K562 (cell line): ENCODE data around the gene DCLK1. TPM values are rescaled to one million over a fixed set of nuclear protein-coding genes. Genes with fewer than 3 reads are reported as not detected.
A peak's percentile ranks its signal among the peaks of the same experiment; 100 is the strongest.

Experiments used
- CBX3 ChIP-seq, 2 experiments: IDR thresholded peaks; 1 replicate in 1 of 2; 2 replicates in 1 of 2; pipeline ENCODE4 v1.6.1; 2012; ENCODE audit warnings: inconsistent platforms in 2 of 2, low read length in 2 of 2, borderline replicate concordance in 1 of 2, control low read depth in 1 of 2
- CHD4 ChIP-seq: fragments of 200-600 bp; sonication (generic); IDR thresholded peaks from 3 replicates; pipeline ENCODE4 v1.6.1; 2012; ENCODE audit warnings: low read depth, mild to moderate bottlenecking, mixed read lengths, low read length, inconsistent platforms; ENCODE audit not compliant: insufficient read depth, insufficient replicate concordance, poor library complexity, severe bottlenecking
- CREB5 ChIP-seq: fragments of 250-450 bp; sonication (Bioruptor Pico); IDR thresholded peaks from 2 replicates; pipeline ENCODE4 v1.5.0; 2020; ENCODE audit warnings: mild to moderate bottlenecking
- CXXC5 ChIP-seq: fragments of 250-450 bp; sonication (Bioruptor Pico); IDR thresholded peaks from 2 replicates; pipeline ENCODE4 v1.8.0; 2022; ENCODE audit warnings: inconsistent platforms, mild to moderate bottlenecking, moderate library complexity
- DIDO1 ChIP-seq: fragments of 450-650 bp; IDR thresholded peaks from 2 replicates; pipeline ENCODE4 v1.6.1; 2016; ENCODE audit warnings: low read depth, missing biosample characterization, missing genetic modification characterization
- EP300 ChIP-seq: IDR thresholded peaks from 2 replicates; pipeline ENCODE4 v1.6.1; 2012; ENCODE audit warnings: low read length, improper control_type of control experiment
- MAZ ChIP-seq, 2 experiments: fragments of 450-650 bp in 1 of 2; sonication (generic) in 1 of 2; formaldehyde crosslinking; IDR thresholded peaks in 1 of 2; conservative IDR thresholded peaks in 1 of 2; 2 replicates each; pipeline versions ENCODE4 v1.4.0 to v1.5.0; 2020; ENCODE audit warnings: mild to moderate bottlenecking in 1 of 2, missing genetic modification reagents in 1 of 2
- MIER1 ChIP-seq: fragments of 450-650 bp; IDR thresholded peaks from 2 replicates; pipeline ENCODE4 v1.6.1; 2016; ENCODE audit warnings: antibody characterized with exemption, mild to moderate bottlenecking, low read depth
- NFATC3 ChIP-seq: fragments of 450-650 bp; IDR thresholded peaks from 2 replicates; pipeline ENCODE4 v1.6.1; 2017; ENCODE audit warnings: mild to moderate bottlenecking
- NR2C2 ChIP-seq, 2 experiments: fragments of 200-800 bp in 1 of 2; sonication (Bioruptor generic) in 1 of 2; sonication (generic) in 1 of 2; formaldehyde crosslinking in 1 of 2; IDR thresholded peaks; 2 replicates each; pipeline versions ENCODE4 v1.6.1 to v1.8.0; 2016 to 2022; ENCODE audit warnings: mild to moderate bottlenecking in 1 of 2, missing compliant biosample characterization in 1 of 2, missing genetic modification characterization in 1 of 2, missing genetic modification reagents in 1 of 2
- PCBP2 ChIP-seq: fragments of 200-400 bp; formaldehyde crosslinking; IDR thresholded peaks from 2 replicates; pipeline ENCODE4 v1.6.1; 2018; ENCODE audit warnings: low read length, low read depth, mild to moderate bottlenecking, moderate library complexity; ENCODE audit not compliant: poor library complexity, severe bottlenecking
- PHF21A ChIP-seq: fragments of 450-650 bp; IDR thresholded peaks from 2 replicates; pipeline ENCODE4 v1.6.1; 2017; ENCODE audit warnings: low read depth, borderline replicate concordance
- POU5F1 ChIP-seq: fragments of 150-350 bp; IDR thresholded peaks from 2 replicates; pipeline ENCODE4 v1.6.1; 2014; ENCODE audit warnings: borderline replicate concordance, low read length, low read depth, mild to moderate bottlenecking; ENCODE audit not compliant: partially characterized antibody
- ZBTB12 ChIP-seq: fragments of 250-450 bp; sonication (Bioruptor Pico); IDR thresholded peaks from 2 replicates; pipeline ENCODE4 v1.4.0; 2020
- ZBTB9 ChIP-seq: fragments of 450-650 bp; formaldehyde crosslinking; IDR thresholded peaks from 2 replicates; pipeline ENCODE4 v1.4.0; 2020; ENCODE audit warnings: mild to moderate bottlenecking, moderate library complexity
- ZNF197 ChIP-seq: fragments of 200-800 bp; sonication (Bioruptor generic); IDR thresholded peaks from 2 replicates; pipeline ENCODE4 v1.6.1; 2016; ENCODE audit warnings: low read depth, missing genetic modification characterization, missing compliant biosample characterization
- ZNF239 ChIP-seq: fragments of 250-450 bp; sonication (Bioruptor Pico); IDR thresholded peaks from 2 replicates; pipeline ENCODE4 v1.4.0; 2020; ENCODE audit warnings: mild to moderate bottlenecking
- ZNF277 ChIP-seq: fragments of 250-450 bp; sonication (Bioruptor Pico); IDR thresholded peaks from 2 replicates; pipeline ENCODE4 v1.8.0; 2022; ENCODE audit warnings: inconsistent platforms, mild to moderate bottlenecking, moderate library complexity, borderline replicate concordance
- ZNF324 ChIP-seq: fragments of 250-450 bp; sonication (Bioruptor Pico); IDR thresholded peaks from 2 replicates; pipeline ENCODE4 v1.4.0; 2020; ENCODE audit warnings: mild to moderate bottlenecking
- ZNF354B ChIP-seq: fragments of 250-450 bp; sonication (Bioruptor Pico); IDR thresholded peaks from 2 replicates; pipeline ENCODE4 v1.4.0; 2020
- ZNF445 ChIP-seq: fragments of 250-450 bp; sonication (Bioruptor Pico); IDR thresholded peaks from 2 replicates; pipeline ENCODE4 v1.4.0; 2020; ENCODE audit warnings: low read depth, mild to moderate bottlenecking, moderate library complexity
- ZNF586 ChIP-seq: fragments of 450-650 bp; formaldehyde crosslinking; conservative IDR thresholded peaks from 2 replicates; pipeline ENCODE4 v1.4.0; 2020; ENCODE audit warnings: mild to moderate bottlenecking, moderate library complexity
- ZNF696 ChIP-seq: fragments of 250-450 bp; sonication (Bioruptor Pico); conservative IDR thresholded peaks from 2 replicates; pipeline ENCODE4 v1.4.0; 2020; ENCODE audit warnings: mild to moderate bottlenecking, moderate library complexity
- ZNF717 ChIP-seq: fragments of 250-450 bp; sonication (Bioruptor Pico); IDR thresholded peaks from 2 replicates; pipeline ENCODE4 v1.5.0; 2021
- ZSCAN32 ChIP-seq: fragments of 450-650 bp; formaldehyde crosslinking; IDR thresholded peaks from 2 replicates; pipeline ENCODE4 v1.4.0; 2020; ENCODE audit warnings: mild to moderate bottlenecking, moderate library complexity
- polyA plus RNA-seq, 8 experiments: library from polyadenylated mRNA; depleted of rRNA in 4 of 8; stranded (reverse) in 5 of 8; unstranded in 3 of 8; fragments of >200 nt; fragmentation: Nextera tagmentation in 2 of 8; fragmentation: Illumina TruSeq in 1 of 8; extraction: Ambion mirVana in 2 of 8; extraction: Trizol in 1 of 8; gene quantifications; 2 replicates each; pipeline versions ENCODE4 v1.2.1 to v1.2.3, GENCODE V29; 2011 to 2014; ENCODE audit warnings: inconsistent platforms in 1 of 8, missing spikeins in 1 of 8
- total RNA-seq, 7 experiments: library from RNA; depleted of rRNA in 6 of 7; stranded (reverse); fragments of >200 nt in 6 of 7; fragmentation: Illumina TruSeq in 2 of 7; extraction: Trizol in 2 of 7; gene quantifications; 2 replicates each; pipeline versions ENCODE4 v1.2.1 to v1.2.3, GENCODE V29; 2011 to 2021; ENCODE audit warnings: low replicate concordance in 1 of 7

The DCLK1 gene
- total and polyA plus RNA-seq, 9 of the 15 experiments (the other 6 are each of a cell fraction or from before 2014, with no cell fraction given), result 0.07 TPM; not detected in 8

GRCh38 chr13:35744144-35744543 is 387.0 kb downstream of the DCLK1 start (continued):
- peak; percentile 53; the same call in 1 of the 2 replicates for TF ChIP-seq CREB5 (CRISPR knock-in tag)
- TF ChIP-seq ZBTB12 (CRISPR knock-in tag), result peak; percentile 56
- TF ChIP-seq EP300, result no peak
- TF ChIP-seq ZNF354B (CRISPR knock-in tag), result no peak
- no peak for TF ChIP-seq PHF21A
- TF ChIP-seq ZNF717 (CRISPR knock-in tag), result no peak
- TF ChIP-seq CBX3 (IDR thresholded peaks at IDR 0.05; ENCODE audit: borderline replicate concordance in 1 of 2, low read length in 2 of 2), result no peak
- no peak for TF ChIP-seq ZSCAN32 (CRISPR knock-in tag)
- TF ChIP-seq ZNF445 (CRISPR knock-in tag), result peak; percentile 50; the same call in 1 of the 2 replicates
- peak; percentile 60 for TF ChIP-seq ZNF239 (CRISPR knock-in tag)
- TF ChIP-seq DIDO1 (tag), result no peak
- peak; percentile 19; the same call in 1 of the 2 replicates for TF ChIP-seq CXXC5
- TF ChIP-seq ZNF586 (CRISPR knock-in tag), result peak; percentile 52; the same call in 1 of the 2 replicates
- TF ChIP-seq POU5F1, result no peak
- no peak for TF ChIP-seq ZNF277 (CRISPR knock-in tag)
- TF ChIP-seq PCBP2, result no peak
- TF ChIP-seq ZBTB9 (CRISPR knock-in tag), result peak; percentile 90
- TF ChIP-seq CHD4, result no peak
- TF ChIP-seq ZNF324 (CRISPR knock-in tag), result peak; percentile 68
- TF ChIP-seq MIER1, result no peak
- peak in 1 of 2 experiments; percentile 56; a peak in 1 of 4 replicates for TF ChIP-seq MAZ (CRISPR knock-in tag; conservative IDR thresholded peaks at IDR 0.05 in 1 of 2, IDR thresholded peaks at IDR 0.05 in 1 of 2)
- no peak for TF ChIP-seq NR2C2 (CRISPR knock-in tag; IDR thresholded peaks at IDR 0.05)
- TF ChIP-seq NR2C2 (tag; IDR thresholded peaks at IDR 0.05), result no peak
- TF ChIP-seq ZNF197, result no peak
- TF ChIP-seq NFATC3, result no peak
- no peak for TF ChIP-seq ZNF696 (CRISPR knock-in tag)
